Prostate gland (tissue), 2 donors: ENCODE measurements around the gene CNPY3. TPM values are rescaled to one million over a fixed set of nuclear protein-coding genes. Genes with fewer than 3 reads are reported as not detected.

Source experiments
- DNase-seq: peaks from one replicate; pipeline ENCODE4 v3.0.0-alpha.2; 2019; ENCODE audit warnings: low spot score
- H3K27ac ChIP-seq, 2 donors: fragments of 200-600 bp; sonication (generic); 2 replicates each; pipeline ENCODE4 v1.5.1; 2017 to 2019
- H3K27me3 ChIP-seq: fragments of 200-600 bp; sonication (generic); replicated peaks from 2 replicates; pipeline ENCODE4 v1.5.1; 2019; ENCODE audit not compliant: insufficient read depth
- H3K36me3 ChIP-seq, 2 donors: fragments of 200-600 bp; sonication (generic); 1 replicate in 1 of 2; 2 replicates in 1 of 2; pipeline versions ENCODE4 v1.5.1 to v1.8.1; 2017 to 2019
- H3K4me1 ChIP-seq: fragments of 200-600 bp; sonication (generic); replicated peaks from 2 replicates; pipeline ENCODE4 v1.5.1; 2019
- H3K4me3 ChIP-seq, 2 donors: fragments of 200-600 bp; sonication (generic); 2 replicates each; pipeline ENCODE4 v1.5.1; 2017 to 2019
- H3K9me3 ChIP-seq: fragments of 200-600 bp; sonication (generic); 2 replicates; pipeline ENCODE4 v1.5.1; 2017
- CTCF ChIP-seq, 4 experiments: fragments of 200-600 bp in 2 of 4; fragments of 450-650 bp in 2 of 4; sonication (generic) in 2 of 4; IDR thresholded peaks; 1 replicate in 3 of 4; 2 replicates in 1 of 4; pipeline ENCODE4 v1.5.1; 2016 to 2019; ENCODE audit warnings: antibody characterized with exemption in 4 of 4, mild to moderate bottlenecking in 2 of 4, moderate library complexity in 2 of 4
- POLR2A ChIP-seq: fragments of 450-650 bp; IDR thresholded peaks from one replicate; pipeline ENCODE4 v1.6.1; 2016; ENCODE audit warnings: antibody characterized with exemption, mild to moderate bottlenecking
- POLR2AphosphoS5 ChIP-seq: sonication (generic); formaldehyde crosslinking; IDR thresholded peaks from one replicate; pipeline ENCODE4 v1.6.1; 2017; ENCODE audit warnings: antibody characterized with exemption
- WGBS: methylation state at CpG from one replicate; pipeline ENCODE4 v1.1.5; 2018; 5-methylcytosine and 5-hydroxymethylcytosine counted together
- intact Hi-C: fragments of 100-400 bp; cut with DNase I; formaldehyde crosslinking; loops from one replicate; pipeline ENCODE4 v1.14.2; 2022
- total RNA-seq, 2 donors: library from RNA; depleted of rRNA; stranded (reverse); fragments of >200 nt; gene quantifications; one replicate each; pipeline ENCODE4 v1.1.0, GENCODE V29; 2016

Gene CNPY3
- total RNA-seq, 2 donors from 2014 or later: 52.3 to 68.5 TPM

- intact Hi-C loops: no loop called here
- Histone ChIP-seq H3K27me3 (no peaks in the 10 kb centered on the region), H3K27ac (peak within 1 kb of the TSS; percentile 81 to 84), H3K36me3 (peaks cover 0 to 5% of the 10 kb centered on the region in 2 donors), H3K4me1 (no peaks in the 10 kb centered on the region), H3K9me3 (no peaks in the 10 kb centered on the region), H3K4me3 (peak within 1 kb of the TSS; percentile 39 to 44)
- WGBS: 4% methylated on average over 37 of the region's 62 CpGs
- peak; percentile 90 for DNase-seq
- TF ChIP-seq POLR2AphosphoS5: peak; percentile 76
- TF ChIP-seq POLR2A: peak; percentile 33
- TF ChIP-seq CTCF (IDR thresholded peaks at IDR 0.05): no peak
Observed at GRCh38 chr6:42960243-42961019, 31.2 kb downstream of the CNPY3 start, which contains the start of gene GNMT. Gene GNMT, plus strand, starts transcription at chr6:42960754. Its CDS starts 14 bp downstream, at chr6:42960768.

- H3K9me3 ChIP-seq: no peaks in the 10 kb centered on the region
- peak; percentile 26 for DNase-seq
- H3K27ac ChIP-seq: peak overlapping the region; percentile 81 to 84
- peak overlapping the region; percentile 39 to 44 for H3K4me3 ChIP-seq
- no peaks in the 10 kb centered on the region for H3K4me1 ChIP-seq
- TF ChIP-seq POLR2A: no peak
- no peak for TF ChIP-seq POLR2AphosphoS5
- TF ChIP-seq CTCF (IDR thresholded peaks at IDR 0.05): no peak
- 17% methylated on average over 15 of the region's 15 CpGs for WGBS
- no peaks in the 10 kb centered on the region for H3K27me3 ChIP-seq
- H3K36me3 ChIP-seq: peaks cover 1 to 5% of the 10 kb centered on the region in 2 donors
- intact Hi-C loops: no loop called here
Observed at GRCh38 chr6:42961020-42961470, 31.8 kb downstream of the CNPY3 start.

GRCh38 chr6:42962096-42962495, 32.8 kb downstream of the CNPY3 start:
- no peaks in the 10 kb centered on the region for H3K9me3 ChIP-seq
- H3K27me3 ChIP-seq: no peaks in the 10 kb centered on the region
- no peak for DNase-seq
- intact Hi-C loops: no loop called here
- peaks cover 5 to 6% of the 10 kb centered on the region in 2 donors for H3K36me3 ChIP-seq
- no peak overlapping the region for H3K4me3 ChIP-seq
- H3K4me1 ChIP-seq: no peaks in the 10 kb centered on the region
- no peak for TF ChIP-seq POLR2AphosphoS5
- no peak for TF ChIP-seq POLR2A
- TF ChIP-seq CTCF (IDR thresholded peaks at IDR 0.05): no peak
- 89% methylated on average over 12 of the region's 12 CpGs for WGBS
- H3K27ac ChIP-seq: no peak overlapping the region

- intact Hi-C loops: no loop called here
- TF ChIP-seq POLR2A (no peak), CTCF (IDR thresholded peaks at IDR 0.05) (no peak)
- H3K4me1 ChIP-seq: no peaks in the 10 kb centered on the region
- no peaks in the 10 kb centered on the region for H3K27me3 ChIP-seq
- H3K4me3 ChIP-seq: no peak overlapping the region
- peaks cover 5 to 9% of the 10 kb centered on the region in 2 donors for H3K36me3 ChIP-seq
- no peaks in the 10 kb centered on the region for H3K9me3 ChIP-seq
- no peak for DNase-seq
- H3K27ac ChIP-seq: no peak overlapping the region
- 87% methylated on average over 13 of the region's 13 CpGs for WGBS
Observed at GRCh38 chr6:42962502-42963178, 33.4 kb downstream of the CNPY3 start.
